HepG2 (cell line): ENCODE data around the gene S100A13. TPM values are rescaled to one million over a fixed set of nuclear protein-coding genes. Genes with fewer than 3 reads are reported as not detected.

Source experiments
- KAT8 ChIP-seq: IDR thresholded peaks from 2 replicates; pipeline ENCODE4 v1.6.1; 2016; ENCODE audit warnings: missing genetic modification reagents, missing compliant biosample characterization
- MTF1 ChIP-seq: sonication (generic); formaldehyde crosslinking; IDR thresholded peaks from 2 replicates; pipeline ENCODE4 v1.5.0; 2020; ENCODE audit warnings: missing genetic modification reagents
- SRSF1 ChIP-seq: fragments of 200-400 bp; formaldehyde crosslinking; optimal IDR thresholded peaks from 2 replicates; pipeline ENCODE3; 2017; ENCODE audit warnings: mild to moderate bottlenecking, low read depth, low read length, moderate library complexity
- ZNF382 ChIP-seq: sonication (generic); formaldehyde crosslinking; IDR thresholded peaks from 2 replicates; pipeline ENCODE4 v1.5.0; 2020; ENCODE audit warnings: missing genetic modification reagents, mild to moderate bottlenecking, borderline replicate concordance
- ZNF709 ChIP-seq: sonication (generic); formaldehyde crosslinking; IDR thresholded peaks from 2 replicates; pipeline ENCODE4 v1.5.0; 2020; ENCODE audit warnings: mild to moderate bottlenecking, missing genetic modification reagents
- polyA plus RNA-seq, 8 experiments: library from polyadenylated mRNA; depleted of rRNA in 3 of 8; stranded (reverse) in 7 of 8; unstranded in 1 of 8; fragments of >200 nt; fragmentation: Illumina TruSeq in 4 of 8; extraction: Trizol in 4 of 8; gene quantifications; 2 replicates each; pipeline versions ENCODE4 v1.2.1 to v1.2.3, GENCODE V29; 2011 to 2016; ENCODE audit warnings: low read depth in 4 of 8, missing spikeins in 1 of 8, mixed read lengths in 1 of 8; ENCODE audit not compliant: insufficient read depth in 1 of 8
- total RNA-seq, 5 experiments: library from RNA; depleted of rRNA; stranded (reverse); fragments of >200 nt; fragmentation: Illumina TruSeq; extraction: Trizol; gene quantifications; 2 replicates each; pipeline ENCODE4 v1.2.3, GENCODE V29; 2016; ENCODE audit warnings: low read depth in 1 of 5
- TF ChIP-seq, protein P1 (sequence below): sonication (generic); formaldehyde crosslinking; IDR thresholded peaks from 2 replicates; pipeline ENCODE4 v1.4.0; 2020; ENCODE audit warnings: mild to moderate bottlenecking, missing genetic modification reagents
- TF ChIP-seq, protein P2 (sequence below): sonication (generic); formaldehyde crosslinking; IDR thresholded peaks from 2 replicates; pipeline ENCODE4 v1.4.0; 2020; ENCODE audit warnings: missing genetic modification reagents, borderline replicate concordance

Gene S100A13
- total and polyA plus RNA-seq, 2 of the 13 experiments (the other 11 are each of a cell fraction or from before 2014, with no cell fraction given): 89.5 to 172 TPM

DNA sequence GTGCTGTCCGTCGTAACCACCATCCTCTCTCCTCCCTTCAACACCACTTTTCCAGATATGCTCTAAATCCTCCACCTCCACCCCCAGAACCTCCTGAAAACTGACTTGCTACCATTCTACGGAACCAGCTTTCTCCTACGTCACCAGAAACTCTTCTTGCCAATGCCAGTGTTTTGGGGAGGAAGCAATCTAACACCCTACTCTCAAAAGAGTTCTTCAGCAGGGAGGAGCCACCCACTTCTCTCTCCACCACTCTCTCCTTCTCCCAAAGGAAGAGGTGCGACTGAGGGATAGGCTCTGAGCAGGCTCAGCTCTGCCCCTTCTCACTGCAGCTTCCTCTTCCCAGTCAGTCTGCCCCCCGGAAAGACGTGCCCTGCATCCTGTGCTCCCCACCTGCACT, 55.6 kb downstream of the S100A13 start (continued):
- TF ChIP-seq, protein P1, sequence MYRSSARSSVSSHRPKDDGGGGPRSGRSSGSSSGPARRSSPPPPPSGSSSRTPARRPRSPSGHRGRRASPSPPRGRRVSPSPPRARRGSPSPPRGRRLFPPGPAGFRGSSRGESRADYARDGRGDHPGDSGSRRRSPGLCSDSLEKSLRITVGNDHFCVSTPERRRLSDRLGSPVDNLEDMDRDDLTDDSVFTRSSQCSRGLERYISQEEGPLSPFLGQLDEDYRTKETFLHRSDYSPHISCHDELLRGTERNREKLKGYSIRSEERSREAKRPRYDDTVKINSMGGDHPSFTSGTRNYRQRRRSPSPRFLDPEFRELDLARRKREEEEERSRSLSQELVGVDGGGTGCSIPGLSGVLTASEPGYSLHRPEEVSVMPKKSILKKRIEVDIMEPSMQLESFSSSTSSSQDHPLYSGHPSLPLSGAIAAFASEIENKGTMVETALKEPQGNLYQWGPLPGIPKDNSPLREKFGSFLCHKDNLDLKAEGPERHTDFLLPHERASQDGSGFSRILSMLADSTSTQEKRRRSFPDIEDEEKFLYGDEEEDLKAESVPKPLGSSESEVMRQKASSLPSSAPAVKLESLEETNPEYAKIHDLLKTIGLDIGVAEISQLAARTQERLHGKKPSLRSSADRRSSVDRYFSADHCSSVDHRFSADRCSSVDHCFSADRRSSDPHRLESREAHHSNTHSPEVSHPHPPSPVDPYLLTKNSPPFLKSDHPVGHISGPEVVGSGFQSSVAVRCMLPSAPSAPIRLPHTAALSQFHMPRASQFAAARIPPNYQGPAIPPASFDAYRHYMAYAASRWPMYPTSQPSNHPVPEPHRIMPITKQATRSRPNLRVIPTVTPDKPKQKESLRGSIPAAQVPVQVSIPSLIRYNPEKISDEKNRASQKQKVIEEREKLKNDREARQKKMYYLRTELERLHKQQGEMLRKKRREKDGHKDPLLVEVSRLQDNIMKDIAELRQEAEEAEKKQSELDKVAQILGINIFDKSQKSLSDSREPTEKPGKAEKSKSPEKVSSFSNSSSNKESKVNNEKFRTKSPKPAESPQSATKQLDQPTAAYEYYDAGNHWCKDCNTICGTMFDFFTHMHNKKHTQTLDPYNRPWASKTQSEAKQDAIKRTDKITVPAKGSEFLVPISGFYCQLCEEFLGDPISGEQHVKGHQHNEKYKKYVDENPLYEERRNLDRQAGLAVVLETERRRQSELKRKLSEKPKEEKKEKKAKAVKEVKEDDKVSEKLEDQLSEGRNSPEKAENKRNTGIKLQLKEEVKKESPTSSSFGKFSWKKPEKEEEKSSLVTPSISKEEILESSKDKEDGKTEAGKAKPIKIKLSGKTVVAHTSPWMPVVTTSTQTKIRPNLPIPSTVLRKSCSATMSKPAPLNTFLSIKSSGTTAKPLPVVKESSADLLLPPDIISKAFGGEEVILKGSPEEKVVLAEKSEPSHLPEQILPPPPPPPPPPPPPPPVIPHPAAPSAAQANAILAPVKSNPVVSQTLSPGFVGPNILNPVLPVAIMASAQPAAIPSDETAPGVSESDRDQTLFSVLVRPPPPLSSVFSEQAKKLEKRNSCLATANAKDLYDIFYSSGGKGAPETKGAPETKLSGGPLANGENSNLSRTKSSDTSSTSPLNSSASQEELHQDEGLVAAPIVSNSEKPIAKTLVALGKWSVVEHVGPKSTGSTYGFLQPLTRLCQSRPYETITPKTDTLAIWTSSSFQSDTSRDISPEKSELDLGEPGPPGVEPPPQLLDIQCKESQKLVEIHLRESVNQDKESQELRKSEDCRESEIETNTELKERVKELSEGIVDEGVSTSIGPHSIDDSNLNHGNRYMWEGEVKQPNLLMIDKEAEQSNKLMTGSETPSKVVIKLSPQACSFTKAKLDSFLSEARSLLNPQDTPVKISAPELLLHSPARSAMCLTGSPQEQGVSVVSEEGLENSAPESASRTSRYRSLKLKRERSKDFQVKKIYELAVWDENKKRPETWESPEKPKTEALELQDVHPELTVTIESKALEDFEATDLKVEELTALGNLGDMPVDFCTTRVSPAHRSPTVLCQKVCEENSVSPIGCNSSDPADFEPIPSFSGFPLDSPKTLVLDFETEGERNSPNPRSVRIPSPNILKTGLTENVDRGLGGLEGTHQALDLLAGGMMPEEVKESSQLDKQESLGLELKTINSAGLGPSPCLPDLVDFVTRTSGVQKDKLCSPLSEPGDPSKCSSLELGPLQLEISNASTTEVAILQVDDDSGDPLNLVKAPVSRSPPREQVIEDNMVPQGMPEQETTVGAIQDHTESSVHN (CRISPR knock-in tag): no peak
- TF ChIP-seq KAT8 (CRISPR knock-in tag) (no peak), ZNF709 (CRISPR knock-in tag) (no peak), SRSF1 (no peak), ZNF382 (CRISPR knock-in tag) (no peak), MTF1 (CRISPR knock-in tag) (no peak)
- TF ChIP-seq, protein P2, sequence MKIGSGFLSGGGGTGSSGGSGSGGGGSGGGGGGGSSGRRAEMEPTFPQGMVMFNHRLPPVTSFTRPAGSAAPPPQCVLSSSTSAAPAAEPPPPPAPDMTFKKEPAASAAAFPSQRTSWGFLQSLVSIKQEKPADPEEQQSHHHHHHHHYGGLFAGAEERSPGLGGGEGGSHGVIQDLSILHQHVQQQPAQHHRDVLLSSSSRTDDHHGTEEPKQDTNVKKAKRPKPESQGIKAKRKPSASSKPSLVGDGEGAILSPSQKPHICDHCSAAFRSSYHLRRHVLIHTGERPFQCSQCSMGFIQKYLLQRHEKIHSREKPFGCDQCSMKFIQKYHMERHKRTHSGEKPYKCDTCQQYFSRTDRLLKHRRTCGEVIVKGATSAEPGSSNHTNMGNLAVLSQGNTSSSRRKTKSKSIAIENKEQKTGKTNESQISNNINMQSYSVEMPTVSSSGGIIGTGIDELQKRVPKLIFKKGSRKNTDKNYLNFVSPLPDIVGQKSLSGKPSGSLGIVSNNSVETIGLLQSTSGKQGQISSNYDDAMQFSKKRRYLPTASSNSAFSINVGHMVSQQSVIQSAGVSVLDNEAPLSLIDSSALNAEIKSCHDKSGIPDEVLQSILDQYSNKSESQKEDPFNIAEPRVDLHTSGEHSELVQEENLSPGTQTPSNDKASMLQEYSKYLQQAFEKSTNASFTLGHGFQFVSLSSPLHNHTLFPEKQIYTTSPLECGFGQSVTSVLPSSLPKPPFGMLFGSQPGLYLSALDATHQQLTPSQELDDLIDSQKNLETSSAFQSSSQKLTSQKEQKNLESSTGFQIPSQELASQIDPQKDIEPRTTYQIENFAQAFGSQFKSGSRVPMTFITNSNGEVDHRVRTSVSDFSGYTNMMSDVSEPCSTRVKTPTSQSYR (CRISPR knock-in tag): no peak
